BJ (cell line): ENCODE results near the gene PID1. TPM values are rescaled to one million over a fixed set of nuclear protein-coding genes. Genes with fewer than 3 reads are reported as not detected.

Experiments used
- CTCF ChIA-PET: fragments of 350-600 bp; formaldehyde crosslinking; extraction: SDS; loops from one replicate; lab custom pipeline; 2021; ENCODE audit warnings: antibody characterized with exemption, inconsistent platforms; lab: Yijun Ruan, JAX
- POLR2A ChIA-PET: fragments of 300-600 bp; sonication (Branson Sonifier 250); formaldehyde crosslinking; extraction: SDS; loops from one replicate; lab custom pipeline; 2021; ENCODE audit warnings: antibody characterized with exemption; lab: Charles Lee
- DNase-seq: peaks from one replicate; pipeline ENCODE4 v3.0.0-alpha.2; 2011; ENCODE audit warnings: low read depth
- H3K27me3 ChIP-seq: 2 replicates; pipeline ENCODE4 v1.6.0; 2011; ENCODE audit warnings: low read length; ENCODE audit not compliant: control insufficient read depth, insufficient read depth
- H3K36me3 ChIP-seq: 2 replicates; pipeline ENCODE4 v1.5.1; 2011; ENCODE audit warnings: low read length; ENCODE audit not compliant: control insufficient read depth, insufficient read depth
- H3K4me3 ChIP-seq: 2 replicates; pipeline ENCODE4 v1.5.1; 2011; ENCODE audit warnings: low read depth, mild to moderate bottlenecking, control low read depth, low read length
- polyA plus RNA-seq: library from polyadenylated mRNA; depleted of rRNA; stranded (reverse); fragments of >200 nt; gene quantifications from 2 replicates; pipeline ENCODE4 v1.2.3, GENCODE V29; 2011
- TF ChIP-seq, protein P1 (sequence below): IDR thresholded peaks from 2 replicates; pipeline ENCODE4 v1.5.1; 2011; ENCODE audit warnings: low read depth, mild to moderate bottlenecking, control low read depth, inconsistent platforms, low read length, moderate library complexity; ENCODE audit not compliant: insufficient read depth

PID1 gene
- polyA plus RNA-seq, 1 experiment: 8.8 TPM

DNA sequence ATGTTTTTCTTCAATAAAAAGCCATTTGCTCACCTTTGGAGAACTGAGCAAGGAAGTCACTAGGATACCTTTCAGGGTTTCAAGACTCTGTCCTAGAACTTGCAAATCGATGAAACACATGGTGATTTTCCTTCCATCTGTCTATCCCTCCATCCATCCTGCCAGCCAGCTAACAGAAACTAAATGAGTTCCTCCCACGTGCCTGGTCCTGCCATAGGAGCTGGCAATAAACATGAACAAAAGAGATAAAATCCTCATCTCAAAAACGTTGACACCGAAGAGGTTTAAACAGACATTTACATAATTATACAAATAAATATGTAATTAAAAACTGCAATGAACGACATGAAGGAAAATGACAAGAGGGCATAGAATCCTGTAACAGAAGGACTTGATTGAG, 249.0 kb downstream of the PID1 start:
- TF ChIP-seq, protein P1, sequence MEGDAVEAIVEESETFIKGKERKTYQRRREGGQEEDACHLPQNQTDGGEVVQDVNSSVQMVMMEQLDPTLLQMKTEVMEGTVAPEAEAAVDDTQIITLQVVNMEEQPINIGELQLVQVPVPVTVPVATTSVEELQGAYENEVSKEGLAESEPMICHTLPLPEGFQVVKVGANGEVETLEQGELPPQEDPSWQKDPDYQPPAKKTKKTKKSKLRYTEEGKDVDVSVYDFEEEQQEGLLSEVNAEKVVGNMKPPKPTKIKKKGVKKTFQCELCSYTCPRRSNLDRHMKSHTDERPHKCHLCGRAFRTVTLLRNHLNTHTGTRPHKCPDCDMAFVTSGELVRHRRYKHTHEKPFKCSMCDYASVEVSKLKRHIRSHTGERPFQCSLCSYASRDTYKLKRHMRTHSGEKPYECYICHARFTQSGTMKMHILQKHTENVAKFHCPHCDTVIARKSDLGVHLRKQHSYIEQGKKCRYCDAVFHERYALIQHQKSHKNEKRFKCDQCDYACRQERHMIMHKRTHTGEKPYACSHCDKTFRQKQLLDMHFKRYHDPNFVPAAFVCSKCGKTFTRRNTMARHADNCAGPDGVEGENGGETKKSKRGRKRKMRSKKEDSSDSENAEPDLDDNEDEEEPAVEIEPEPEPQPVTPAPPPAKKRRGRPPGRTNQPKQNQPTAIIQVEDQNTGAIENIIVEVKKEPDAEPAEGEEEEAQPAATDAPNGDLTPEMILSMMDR: no peak
- Histone ChIP-seq H3K27me3 (no peaks in the 10 kb centered on the region), H3K36me3 (no peaks in the 10 kb centered on the region), H3K4me3 (no peak overlapping the region)
- ChIA-PET CTCF (no interaction called here), POLR2A (no interaction called here)
- no peak for DNase-seq

DNA sequence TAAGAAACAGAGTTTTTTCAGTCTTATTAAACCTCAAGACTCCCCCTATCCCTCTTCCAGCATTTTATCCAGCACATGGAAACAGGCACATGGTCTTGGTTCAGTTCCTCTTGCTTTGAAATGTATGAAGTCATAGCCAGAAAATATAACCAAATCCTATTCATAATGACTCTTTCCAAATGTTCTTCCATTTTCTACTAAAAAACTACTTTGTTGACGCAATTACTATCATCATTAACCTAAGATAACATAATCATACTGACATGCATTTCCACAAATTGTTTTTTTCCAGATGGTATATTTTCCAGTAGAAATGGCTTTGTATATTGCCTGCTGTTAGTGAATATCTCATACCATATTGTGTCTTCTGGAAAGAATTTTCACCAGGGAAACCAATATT, 261.3 kb downstream of the PID1 start:
- TF ChIP-seq, protein P1: no peak
- Histone ChIP-seq H3K27me3 (no peaks in the 10 kb centered on the region), H3K36me3 (no peaks in the 10 kb centered on the region), H3K4me3 (no peak overlapping the region)
- ChIA-PET CTCF (no interaction called here), POLR2A (no interaction called here)
- no peak for DNase-seq

DNA sequence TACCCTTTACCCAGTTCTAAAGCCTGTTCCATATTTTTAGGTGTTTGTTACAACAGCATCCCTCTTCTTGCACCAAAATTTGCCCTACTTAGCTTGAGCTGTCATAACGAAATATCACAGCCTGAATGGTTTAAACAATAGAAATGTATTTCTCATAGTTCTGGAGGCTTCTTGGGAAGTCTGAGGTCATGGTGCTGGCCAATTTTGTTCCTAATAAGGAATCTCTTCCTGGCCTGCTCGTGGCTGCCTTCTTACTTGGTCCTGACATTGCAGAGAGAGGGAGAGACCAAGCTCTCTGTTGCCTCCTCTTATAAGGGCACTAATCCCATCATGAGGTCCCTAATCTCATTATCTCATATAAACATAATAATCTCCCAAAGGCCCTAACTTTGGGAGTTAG, 267.8 kb downstream of the PID1 start:
- no peak for DNase-seq
- CTCF ChIA-PET: no interaction called here
- TF ChIP-seq, protein P1: no peak
- POLR2A ChIA-PET: no interaction called here
- no peaks in the 10 kb centered on the region for H3K36me3 ChIP-seq
- H3K4me3 ChIP-seq: no peak overlapping the region
- no peaks in the 10 kb centered on the region for H3K27me3 ChIP-seq

DNA sequence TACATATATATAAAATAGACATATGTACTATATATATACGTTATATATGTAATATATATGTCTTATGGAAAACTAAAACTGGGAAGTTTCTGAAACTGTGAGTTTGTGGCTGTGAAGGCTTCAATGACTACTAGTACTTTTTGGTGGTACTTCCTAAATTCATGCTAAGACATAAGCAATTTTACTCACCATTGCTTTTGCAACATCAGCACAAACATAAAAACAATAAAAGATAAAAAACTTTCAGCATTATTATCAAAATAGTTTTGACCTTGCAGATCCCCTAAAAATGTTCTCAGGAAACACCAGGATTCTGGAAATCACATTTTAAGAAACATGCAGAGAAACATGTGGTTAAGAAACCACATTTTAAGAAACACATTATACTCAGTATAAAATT, 269.9 kb downstream of the PID1 start:
- CTCF ChIA-PET: no interaction called here
- POLR2A ChIA-PET: no interaction called here
- no peak overlapping the region for H3K4me3 ChIP-seq
- DNase-seq: no peak
- H3K36me3 ChIP-seq: no peaks in the 10 kb centered on the region
- no peaks in the 10 kb centered on the region for H3K27me3 ChIP-seq
- TF ChIP-seq, protein P1: no peak

DNA sequence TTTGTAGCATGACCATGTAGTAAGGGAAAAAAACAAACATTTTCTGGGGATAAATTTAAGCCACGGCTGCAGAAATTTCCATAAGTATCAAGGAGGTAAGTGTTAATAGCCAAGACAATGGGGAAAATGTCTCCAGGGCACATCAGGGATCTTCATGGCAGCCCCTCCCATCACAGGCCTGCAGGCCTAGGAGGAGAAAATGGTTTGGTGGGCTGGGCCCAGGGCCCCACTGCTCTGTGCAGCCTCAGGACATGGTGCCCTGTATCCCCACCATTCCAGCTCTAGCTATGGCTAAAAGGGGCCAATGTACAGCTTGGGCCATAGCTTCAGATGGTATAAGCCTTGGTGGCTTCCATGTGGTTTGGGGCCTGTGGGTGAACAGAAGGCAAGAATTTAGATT, 271.8 kb downstream of the PID1 start:
- ChIA-PET CTCF (no interaction called here), POLR2A (no interaction called here)

More for the DNA sequence above, 271.8 kb downstream of the PID1 start:
- no peaks in the 10 kb centered on the region for H3K36me3 ChIP-seq
- H3K27me3 ChIP-seq: no peaks in the 10 kb centered on the region
- H3K4me3 ChIP-seq: no peak overlapping the region
- no peak for DNase-seq
- TF ChIP-seq, protein P1: no peak
